Ovary (tissue), 3 donors: Measurements from ENCODE around the gene RPP38.

Experiments
- POLR2A ChIP-seq: fragments of 450-650 bp; IDR thresholded peaks from one replicate; pipeline ENCODE4 v1.6.1; 2017; ENCODE audit warnings: antibody characterized with exemption, mild to moderate bottlenecking, moderate library complexity
- TF ChIP-seq, protein P1 (sequence below), 3 donors: fragments of 450-650 bp in 2 of 3; fragments of 200-600 bp in 1 of 3; IDR thresholded peaks; one replicate each; pipeline versions ENCODE4 v1.5.1 to v1.8.0; 2016 to 2022; ENCODE audit warnings: antibody characterized with exemption in 3 of 3, mild to moderate bottlenecking in 1 of 3
- donor health status: DM: no; HTN: no; CAD: no.

DNA sequence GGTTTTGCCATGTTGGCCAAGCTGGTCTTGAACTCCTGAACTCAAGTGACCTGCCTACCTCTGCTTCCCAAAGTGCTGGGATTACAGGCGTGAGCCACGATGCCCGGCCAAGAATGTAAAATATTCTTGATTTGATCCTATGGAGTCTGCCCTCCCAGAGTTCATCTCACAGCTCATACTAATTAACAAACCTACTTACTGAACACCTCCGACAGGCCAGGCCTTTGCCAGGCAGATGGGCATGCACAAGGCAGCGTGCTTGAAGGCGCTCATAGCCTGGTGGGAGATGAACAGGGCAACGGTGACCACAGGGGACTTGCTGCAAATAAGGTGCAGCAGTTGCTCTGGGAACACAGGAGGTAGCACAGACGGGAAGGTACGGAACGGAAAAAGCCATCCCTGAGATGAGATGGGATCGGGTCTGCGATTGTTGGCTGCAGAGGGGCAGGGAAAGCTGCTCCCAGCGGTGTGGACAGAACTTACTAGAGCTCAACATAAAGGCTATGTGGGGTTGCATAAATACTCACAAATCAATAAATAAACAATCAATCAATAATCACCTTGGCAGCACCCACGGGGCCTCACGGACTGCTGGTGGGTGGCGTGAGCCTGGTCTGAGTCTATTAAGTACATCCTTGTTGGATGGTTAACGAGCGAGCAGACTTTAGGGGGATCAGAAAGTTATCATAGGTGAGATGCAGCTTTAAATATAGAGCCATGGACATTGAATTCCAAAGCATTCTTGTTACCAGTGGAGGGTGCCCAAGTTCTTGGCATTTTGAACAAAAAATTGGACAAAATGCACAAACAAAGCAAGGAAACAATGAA, 13.3 kb upstream of the RPP38 start:
- TF ChIP-seq, protein P1, sequence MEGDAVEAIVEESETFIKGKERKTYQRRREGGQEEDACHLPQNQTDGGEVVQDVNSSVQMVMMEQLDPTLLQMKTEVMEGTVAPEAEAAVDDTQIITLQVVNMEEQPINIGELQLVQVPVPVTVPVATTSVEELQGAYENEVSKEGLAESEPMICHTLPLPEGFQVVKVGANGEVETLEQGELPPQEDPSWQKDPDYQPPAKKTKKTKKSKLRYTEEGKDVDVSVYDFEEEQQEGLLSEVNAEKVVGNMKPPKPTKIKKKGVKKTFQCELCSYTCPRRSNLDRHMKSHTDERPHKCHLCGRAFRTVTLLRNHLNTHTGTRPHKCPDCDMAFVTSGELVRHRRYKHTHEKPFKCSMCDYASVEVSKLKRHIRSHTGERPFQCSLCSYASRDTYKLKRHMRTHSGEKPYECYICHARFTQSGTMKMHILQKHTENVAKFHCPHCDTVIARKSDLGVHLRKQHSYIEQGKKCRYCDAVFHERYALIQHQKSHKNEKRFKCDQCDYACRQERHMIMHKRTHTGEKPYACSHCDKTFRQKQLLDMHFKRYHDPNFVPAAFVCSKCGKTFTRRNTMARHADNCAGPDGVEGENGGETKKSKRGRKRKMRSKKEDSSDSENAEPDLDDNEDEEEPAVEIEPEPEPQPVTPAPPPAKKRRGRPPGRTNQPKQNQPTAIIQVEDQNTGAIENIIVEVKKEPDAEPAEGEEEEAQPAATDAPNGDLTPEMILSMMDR (IDR thresholded peaks at IDR 0.05), result no peak
- no peak for TF ChIP-seq POLR2A
